GM21717 (cell line): ENCODE measurements around the gene C18orf63.
A peak's percentile ranks its signal among the peaks of the same experiment; 100 is the strongest.
"Not testable (repeated sequence)": the region's sequence is repeated elsewhere in the genome, so short reads cannot be mapped to it uniquely, and the experiment has no call there.

Experiments
- ATAC-seq: cut with Tn5 transposase; IDR thresholded peaks from one replicate; pipeline ENCODE4 v1.9.1; 2021; ENCODE audit warnings: mild to moderate bottlenecking, moderate library complexity; ENCODE audit not compliant: unreplicated experiment

C18orf63 gene

DNA sequence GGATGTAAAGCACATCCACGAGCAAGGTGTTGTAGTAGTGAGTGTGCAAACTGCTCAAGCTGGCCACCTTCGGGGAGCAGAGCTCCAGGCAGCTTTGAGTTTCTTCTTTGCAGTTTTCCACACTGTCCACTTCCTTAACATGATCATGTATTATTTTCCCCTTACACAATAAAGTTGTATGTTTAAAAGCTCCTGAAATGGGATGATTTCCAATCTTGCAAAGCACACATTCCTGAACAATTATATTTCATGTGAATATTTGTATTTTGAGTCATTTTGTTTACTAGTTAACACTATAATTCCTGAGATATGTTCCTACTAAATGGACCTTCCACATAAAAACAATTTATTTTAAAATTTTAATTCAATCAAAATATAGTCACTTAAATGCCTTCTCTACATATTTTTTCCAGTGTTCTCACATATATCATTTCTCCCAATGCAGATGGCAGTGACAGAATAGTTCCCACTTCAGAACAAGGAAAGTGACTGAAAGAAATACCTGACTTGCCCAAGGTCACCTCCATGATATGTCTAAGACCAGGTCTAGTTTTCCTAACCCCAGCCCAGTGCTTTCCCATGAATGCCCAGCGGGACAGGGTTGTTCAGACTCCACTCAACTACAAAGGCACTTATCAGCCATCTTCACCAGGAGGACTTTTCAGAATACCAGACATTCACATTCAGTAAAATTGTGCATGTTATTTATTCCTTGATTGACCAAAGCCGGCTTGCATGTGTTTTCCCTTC lies 29.4 kb upstream of the C18orf63 start:
- no peak for ATAC-seq

DNA sequence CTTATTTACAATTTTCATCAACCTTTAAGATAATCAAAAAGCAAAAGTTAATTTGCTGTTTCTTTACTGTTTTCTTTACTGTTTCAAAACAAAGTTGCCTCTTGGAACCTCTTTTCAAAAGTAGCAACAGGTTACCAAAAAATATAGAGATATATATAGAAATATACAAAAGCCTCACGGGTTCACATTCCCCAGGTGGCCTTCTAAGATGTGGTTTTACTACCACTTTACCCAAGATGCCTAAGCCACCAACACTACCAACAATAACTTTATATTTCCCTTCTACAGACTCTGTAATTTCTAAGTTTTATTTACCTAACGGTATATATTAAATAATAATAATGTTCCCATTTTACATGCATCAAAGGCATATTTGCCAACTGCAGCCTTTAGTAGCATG lies 28.8 kb upstream of the C18orf63 start:
- ATAC-seq: no peak

DNA sequence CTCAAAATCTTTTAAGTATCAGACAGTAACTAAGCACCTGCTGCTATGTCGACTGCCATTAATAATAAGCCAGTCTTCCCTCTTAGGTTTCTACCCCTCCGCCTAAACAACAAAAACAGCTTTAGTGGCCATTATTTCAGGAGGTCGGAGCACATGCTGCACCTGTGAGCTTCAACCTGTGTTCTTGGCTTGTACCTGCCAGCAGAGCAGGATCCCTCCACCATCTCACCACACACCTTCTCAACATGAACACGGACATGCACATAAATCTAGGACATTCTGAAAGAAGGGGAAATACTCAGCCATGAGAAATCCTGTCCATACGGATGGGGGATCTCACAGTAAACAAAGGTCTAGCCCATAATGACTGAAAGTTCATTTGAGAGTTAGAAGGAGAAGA lies 27.6 kb upstream of the C18orf63 start:
- no peak for ATAC-seq

DNA sequence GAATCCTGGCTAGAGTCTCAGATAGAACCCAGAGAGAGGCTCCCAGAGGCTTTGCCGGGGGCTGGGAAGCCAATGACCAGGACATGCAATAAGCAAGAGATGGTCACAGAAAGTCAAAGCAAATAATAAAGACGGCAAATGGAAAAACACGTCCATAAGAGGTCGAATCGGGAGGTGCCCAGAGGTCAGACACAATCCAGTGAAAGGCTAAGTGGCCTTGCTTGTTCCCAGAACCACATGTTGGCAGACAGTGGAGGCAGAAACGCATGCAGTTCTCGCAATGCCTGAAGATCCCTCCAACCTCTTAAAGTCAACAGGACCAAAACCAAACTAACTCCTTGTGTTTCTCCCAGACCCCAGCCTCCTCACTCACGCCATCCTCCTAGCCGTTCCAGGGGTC lies 26.9 kb upstream of the C18orf63 start:
- no peak for ATAC-seq

DNA sequence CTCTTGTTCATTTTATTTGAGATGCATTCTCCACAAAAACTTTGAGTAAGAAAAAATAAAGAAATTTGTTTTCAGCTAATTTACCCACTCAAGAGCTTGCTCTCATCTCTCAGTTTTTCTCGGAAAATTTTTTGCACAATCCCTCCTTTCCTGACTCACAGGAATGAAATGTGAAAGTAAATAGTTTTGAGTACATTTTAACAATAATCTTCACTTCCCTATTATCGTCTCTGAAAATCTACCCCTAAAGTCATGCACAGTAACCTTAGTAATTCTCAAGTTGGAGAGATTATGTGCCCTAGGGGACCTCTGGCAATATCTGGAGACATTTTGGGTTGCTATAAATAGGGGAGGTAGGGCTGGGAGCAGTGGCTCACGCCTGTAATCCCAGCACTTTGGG lies 26.5 kb upstream of the C18orf63 start:
- no peak for ATAC-seq

DNA sequence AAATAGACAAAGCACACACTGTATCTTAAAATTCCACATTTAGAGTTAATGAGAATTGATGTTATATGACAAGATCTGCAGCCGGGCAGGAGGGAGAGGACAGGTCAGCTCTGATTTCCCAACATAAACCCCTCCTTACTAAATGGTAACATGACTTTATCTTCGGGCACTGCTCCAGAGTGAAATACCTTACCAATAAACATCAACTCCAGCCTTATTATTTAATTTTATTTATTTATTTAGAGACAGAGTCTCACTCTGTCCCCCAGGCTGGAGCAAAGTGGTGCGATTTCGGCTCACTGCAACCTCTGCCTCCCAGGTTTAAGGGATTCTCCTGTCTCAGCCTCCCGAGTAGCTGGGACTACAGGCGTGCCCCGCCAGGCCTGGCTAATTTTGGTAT lies 25.6 kb upstream of the C18orf63 start:
- ATAC-seq: no peak

DNA sequence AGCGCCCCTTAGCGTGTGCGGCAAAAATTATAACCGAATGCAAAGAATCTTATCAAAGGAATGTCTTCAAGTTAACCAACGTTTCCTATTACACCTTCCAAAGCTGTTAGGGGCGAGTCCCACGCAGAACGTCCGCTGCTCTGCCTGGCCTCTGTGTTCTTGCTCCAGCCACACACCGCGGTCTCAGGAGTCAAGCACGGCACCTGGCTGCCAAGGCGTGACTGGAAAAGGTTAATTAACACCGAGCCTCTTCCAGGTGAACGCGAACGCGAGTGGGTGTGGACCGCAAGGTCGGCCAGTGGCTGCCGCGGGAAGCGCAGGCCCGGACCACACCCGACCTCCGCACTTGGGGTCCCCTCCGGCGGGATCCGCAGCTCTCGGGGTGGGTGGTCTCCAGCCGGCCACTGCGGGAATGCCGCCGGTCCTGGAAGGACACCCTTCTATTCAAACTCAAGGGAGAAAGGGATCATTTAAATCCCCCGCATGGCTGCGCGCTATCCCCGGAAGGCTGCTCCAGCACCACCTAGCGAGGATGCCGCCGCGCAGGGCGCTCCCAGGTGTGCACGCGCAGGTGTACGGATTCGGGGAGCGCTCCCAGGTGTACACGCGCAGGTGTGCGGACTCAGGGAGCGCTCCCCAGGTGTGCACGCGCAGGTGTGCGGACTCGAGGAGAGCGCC lies 24.7 kb upstream of the C18orf63 start:
- no peak for ATAC-seq

DNA sequence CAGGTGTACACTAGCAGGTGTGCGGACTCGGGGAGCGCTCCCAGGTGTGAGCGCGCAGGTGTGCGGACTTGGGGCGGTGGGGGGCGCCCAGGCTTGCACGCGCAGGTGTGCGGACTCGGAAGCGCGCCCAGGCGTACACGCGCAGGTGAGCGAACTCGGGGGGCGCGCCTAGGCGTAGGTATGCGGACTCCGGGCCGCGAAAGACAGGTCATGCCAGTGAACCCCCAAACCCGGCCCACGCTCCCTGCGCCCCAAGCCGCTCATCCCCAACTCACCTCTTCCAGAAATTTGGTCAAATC lies 24.2 kb upstream of the C18orf63 start:
- ATAC-seq: peak; percentile 0

DNA sequence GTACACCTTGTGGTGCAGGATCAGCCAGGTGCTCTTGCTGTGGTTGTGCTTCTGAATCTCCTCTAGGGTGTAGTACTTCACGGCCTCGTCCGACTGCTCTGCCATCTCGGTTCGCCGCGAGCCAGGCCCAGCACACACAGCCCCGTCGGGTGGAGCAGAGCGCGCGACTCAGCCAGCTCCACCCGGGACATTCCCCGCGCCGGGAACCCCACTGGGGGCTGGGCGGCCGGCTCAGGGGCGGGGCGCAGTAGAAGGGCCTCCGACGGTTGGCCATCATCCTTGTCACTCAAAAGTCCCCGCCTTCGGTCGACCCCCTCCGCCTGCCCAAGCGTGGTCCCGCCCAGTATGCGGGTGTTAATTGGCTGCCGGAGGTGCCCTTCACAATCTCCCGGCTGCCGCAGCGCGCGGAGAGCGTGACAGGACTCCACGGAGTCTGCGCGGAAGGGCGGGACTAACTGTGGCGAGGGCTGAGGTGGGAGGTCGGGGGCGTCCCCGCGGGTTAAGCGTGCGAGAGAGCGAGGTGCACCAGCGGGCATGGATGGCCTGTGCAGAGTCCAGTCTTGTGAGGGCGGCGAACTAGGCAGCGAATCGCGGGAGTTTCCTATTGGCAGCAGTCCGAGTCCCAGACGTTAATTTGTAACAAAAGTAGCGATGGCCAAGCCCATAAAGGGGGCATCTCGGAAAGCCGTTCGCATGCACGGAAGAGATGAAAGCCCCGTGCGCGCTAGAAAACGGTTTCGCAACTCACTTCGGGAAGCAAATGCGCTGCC lies 23.7 kb upstream of the C18orf63 start, which contains the start of gene CYB5A:
CYB5A (minus strand) TSS at position 193 of the 770 bp plus-strand sequence; CDS start at position 105, 88 bp downstream.
- peak; percentile 100 for ATAC-seq

DNA sequence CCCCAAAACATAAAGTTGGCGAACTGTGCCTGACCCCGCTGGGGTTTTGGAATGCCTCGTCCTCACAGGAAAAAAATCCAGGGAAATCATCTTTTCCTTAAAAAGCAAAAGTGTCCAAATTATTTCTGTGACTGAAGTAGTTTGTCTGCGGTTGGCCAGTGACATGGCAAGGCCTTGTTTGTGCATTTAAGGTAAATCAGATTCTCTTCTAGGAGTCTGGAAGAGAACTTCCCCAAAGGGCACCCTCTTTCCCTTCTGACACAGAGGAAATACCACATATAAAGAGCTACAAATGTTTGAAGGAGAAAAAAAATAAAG lies 23.1 kb upstream of the C18orf63 start:
- no peak for ATAC-seq

DNA sequence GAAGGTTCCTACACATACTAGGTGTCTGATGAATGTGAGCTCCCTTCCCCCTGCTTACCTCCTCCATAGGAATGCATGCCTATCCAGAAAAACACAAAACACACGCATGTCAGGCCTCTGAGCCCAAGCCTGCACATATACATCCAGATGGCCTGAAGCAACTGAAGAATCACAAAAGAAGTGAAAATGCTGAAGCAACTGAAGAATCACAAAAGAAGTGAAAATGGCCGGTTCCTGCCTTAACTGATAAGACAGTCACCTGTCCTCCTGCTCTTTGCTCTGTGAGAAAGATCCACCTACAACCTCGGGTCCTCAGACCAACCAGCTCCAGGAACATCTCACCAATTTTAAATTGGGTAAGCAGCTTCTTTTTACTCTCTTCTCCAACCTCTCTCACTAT lies 22.7 kb upstream of the C18orf63 start:
- ATAC-seq: not testable (repeated sequence)

DNA sequence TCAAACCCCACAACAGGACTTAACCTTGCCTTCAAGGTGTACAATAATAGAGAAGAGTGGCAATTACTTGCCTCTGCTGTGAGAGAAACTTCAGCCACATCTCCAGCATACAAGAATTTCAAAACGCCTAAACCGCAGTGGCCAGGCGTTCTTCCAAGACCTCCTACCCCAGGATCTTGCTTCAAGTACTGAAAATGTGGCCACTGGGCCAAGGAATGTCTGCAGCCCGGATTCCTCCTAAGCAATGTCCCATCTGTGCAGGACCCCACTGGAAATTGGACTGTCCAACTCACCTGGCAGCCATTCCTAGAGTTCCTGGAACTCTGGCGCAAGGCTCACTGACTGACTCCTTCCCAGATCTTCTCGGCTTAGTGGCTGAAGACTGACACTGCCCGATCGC lies 21.1 kb upstream of the C18orf63 start:
- ATAC-seq: no peak

DNA sequence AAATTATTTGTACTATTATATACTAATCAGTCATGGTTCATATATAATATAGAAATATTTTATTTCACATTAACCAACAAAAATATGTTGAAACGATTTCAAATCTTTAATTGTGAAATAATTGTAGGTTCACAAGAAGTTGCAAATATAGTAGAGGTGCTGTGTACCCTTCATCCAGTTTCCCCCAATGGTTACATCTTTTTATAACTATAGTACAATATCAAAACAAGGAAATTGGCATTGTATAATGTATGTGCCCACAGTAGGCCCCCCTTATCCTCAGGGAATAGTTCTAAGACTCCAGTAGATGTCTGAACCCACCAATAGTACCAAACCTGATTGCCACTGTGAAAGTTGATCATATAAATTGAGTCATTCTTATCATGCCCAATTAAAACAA lies 16.5 kb upstream of the C18orf63 start:
- ATAC-seq: no peak

DNA sequence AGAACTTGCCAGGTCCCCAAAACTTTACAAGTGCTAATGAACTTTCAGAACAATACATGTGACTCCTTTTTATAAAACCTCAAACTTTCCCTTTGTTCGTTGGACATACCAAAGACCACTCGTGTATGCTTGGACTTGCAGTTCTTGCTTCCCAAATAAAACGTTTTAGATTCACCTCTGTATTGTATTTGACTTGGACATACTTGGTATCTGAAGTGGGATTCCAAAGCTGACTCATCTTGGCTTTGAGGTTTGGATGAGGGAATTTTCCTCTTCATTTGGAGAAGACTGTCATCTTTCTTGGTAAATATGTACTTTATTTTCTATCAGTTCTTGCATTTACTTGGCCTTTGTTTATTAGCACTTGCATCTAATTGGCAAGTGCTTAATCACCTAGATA lies 15.9 kb upstream of the C18orf63 start:
- ATAC-seq: no peak

DNA sequence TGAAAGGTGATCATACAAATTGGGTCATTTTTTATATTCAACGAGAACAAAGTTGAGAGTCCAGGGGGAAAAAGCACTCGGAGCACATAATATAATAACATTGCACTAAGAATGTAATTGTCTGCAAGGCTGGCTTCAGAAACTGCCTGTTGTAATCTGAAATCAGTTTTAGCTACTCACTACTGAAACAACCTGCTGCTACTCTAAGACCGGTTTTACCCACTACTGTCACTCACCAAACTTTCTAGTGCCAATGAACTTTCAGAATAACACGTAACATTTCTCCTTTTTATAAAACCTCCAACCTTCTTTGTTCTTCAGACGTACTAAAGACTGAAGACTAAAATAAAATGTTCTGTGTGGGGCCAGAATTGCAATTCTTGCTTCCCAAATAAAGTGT lies 12.3 kb upstream of the C18orf63 start:
- ATAC-seq: no peak

DNA sequence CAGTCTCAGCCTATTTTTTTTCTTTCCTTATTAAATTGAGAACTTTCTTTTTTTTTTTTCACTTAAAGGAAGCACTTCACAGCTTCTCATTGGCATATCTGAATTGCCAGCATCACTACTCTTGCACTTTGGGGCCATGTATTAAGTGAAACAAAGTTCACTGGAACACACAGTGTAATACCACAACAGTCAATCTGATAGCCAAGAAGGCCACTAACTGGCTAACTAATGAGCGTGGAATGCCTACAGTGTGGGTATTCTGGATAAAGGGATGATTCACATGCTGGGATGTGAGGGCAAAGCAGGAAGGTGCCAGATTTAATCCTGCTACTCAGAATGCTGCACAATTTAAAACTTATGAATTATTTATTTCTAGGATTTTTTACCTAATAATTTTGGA lies 11.7 kb upstream of the C18orf63 start:
- no peak for ATAC-seq

DNA sequence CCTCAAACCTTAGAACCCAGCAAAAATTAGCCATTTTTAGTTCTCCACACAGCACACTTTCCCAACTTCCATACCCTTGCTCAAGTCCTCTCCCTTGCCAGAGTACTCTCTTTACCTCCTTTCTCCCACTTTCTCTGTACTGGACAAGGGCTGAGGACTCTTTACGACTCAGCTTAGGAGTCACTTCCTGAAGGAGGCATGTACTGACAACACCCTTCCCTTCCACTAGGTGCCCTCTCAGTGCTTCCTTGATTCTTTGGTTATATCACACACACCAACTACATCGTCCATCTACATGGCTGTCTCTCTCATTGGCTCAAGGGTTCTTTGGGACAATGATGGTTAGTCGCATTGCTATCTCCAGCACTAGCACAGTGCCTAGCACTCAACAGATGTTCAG lies 5.2 kb upstream of the C18orf63 start:
- ATAC-seq: peak; percentile 78

DNA sequence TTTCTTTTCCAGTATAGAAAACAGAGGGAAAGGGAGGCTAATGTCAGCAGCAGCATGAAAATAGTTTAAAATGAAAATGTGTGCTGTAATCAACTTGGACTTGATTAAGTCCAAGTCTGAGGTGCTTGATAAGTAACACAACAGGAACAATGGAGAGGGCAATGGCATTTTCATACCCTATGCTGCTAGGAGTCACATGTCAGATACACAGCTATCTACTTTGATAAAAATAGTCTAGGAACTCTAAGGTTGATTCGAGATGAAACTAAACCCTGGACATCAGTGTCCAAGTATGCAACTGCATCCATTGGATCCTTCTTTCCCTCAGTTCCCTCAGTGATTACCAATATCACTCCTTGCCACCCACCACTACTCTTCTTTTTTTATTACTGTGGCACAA lies 4.6 kb upstream of the C18orf63 start:
- ATAC-seq: no peak

DNA sequence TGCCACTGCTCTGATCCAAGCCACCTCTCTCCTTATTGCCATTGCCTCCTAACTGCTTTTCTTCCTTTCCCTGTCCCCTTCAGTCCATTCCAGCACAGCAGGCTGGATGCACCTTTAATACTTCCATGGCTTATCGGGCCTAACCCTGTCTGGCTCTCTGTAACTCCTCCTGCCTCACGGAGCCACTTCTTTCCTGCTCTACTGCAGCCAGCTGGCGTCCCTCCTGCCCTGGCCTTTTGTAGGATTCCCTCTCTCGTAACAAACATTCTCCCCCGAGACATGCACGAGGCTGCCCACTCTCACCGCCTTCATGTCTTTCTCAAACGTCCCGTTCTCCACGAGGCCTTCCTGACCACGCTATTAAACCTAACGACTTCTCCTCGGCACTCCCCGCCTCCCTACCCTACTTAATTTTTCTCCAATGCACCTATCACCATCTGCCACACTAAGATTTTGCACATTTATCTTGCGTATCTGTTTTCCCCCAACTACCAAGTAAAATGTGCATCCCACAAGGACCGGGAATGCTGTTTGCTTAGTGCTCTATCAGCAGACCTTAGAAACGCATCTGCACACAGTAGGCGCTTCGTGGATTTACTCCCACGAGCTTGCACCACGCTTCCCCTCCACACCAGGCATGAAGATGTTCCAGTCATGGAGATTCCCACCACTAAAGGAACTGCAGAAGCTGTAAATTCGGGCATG lies 728 bp upstream of the C18orf63 start:
- ATAC-seq: no peak

DNA sequence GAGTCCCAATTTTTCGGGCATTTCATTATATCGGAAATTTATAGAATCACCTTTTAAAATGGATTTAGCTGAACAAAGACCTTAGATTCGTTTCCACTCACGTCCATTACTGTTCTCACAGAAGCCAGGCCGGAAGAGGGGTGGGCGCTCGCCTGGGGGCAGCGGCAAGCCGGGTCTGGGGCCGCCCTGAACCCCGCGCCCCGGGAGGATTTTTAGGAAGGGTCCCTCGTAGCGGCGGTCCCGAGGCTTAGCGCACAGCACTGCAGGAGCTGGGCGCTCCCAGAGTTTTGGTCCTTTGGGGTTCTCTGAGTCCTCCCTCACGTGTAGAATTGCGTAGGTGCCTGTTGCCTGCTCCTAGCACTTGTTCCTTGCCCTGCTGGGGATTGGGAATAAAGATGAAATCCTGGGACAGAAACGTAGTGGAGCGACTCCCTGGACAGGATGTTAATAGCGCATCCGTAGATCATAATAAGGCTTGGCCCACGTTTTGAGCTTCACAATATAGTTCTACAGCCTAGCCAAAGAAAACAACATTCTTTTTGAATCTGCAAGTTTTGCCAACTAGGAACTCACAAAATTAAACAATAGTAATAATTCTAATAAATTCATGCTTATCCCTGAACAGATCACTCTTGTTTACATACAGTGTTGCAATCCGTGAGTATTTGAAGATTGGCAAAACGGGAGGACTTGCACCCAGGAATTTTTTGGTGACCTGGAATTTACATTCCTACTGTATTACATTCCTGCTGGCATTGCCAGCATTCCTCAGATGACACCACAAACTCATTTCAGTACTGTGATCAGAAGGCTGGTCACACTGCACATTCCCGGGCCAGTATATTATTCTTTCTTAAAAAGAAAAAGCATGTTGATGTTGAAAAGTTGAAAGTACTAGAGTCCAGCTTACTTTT lies 875 bp downstream of the C18orf63 start:
- ATAC-seq: no peak

DNA sequence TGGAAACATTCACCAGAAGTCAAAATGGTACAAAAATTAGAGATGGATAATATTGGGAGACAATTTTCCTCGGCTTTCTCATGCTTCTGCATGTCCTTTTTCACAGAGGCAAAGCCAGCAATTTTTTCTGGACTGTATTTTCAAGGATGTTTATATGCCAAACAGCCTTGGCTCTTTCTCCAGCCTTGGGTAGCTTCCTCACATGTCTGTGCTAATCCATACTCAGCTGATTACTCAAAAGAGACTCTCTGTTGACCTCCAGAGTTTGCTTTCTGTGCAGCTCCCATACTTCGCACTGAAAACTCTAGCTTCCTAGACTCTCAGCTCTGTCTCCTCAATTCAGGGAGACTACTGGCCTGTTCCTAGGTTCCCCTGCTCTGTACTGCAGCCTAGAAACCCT lies 10.6 kb downstream of the C18orf63 start:
- ATAC-seq: no peak
